Gastrocnemius medialis (tissue), 4 donors: ENCODE measurements around the gene INPP5F. TPM values are rescaled to one million over a fixed set of nuclear protein-coding genes. Genes with fewer than 3 reads are reported as not detected.

Source experiments
- ATAC-seq, 2 donors: fragments of 150-250 bp; one replicate each; pipeline ENCODE4 v1.9.1; 2016
- DNase-seq, 2 donors: peaks; one replicate each; pipeline ENCODE4 v3.0.0-alpha.2; 2019
- H3K27ac ChIP-seq, 4 donors: fragments of 200-600 bp; sonication (generic); 1 replicate in 1 of 4; 2 replicates in 3 of 4; pipeline ENCODE4 v1.5.1; 2016 to 2018; ENCODE audit warnings: mild to moderate bottlenecking in 2 of 4, moderate library complexity in 1 of 4
- H3K27me3 ChIP-seq, 3 donors: fragments of 200-600 bp; sonication (generic) in 2 of 3; 1 replicate in 1 of 3; 2 replicates in 2 of 3; pipeline versions ENCODE4 v1.5.1 to v1.6.0; 2016 to 2019; ENCODE audit warnings: mild to moderate bottlenecking in 1 of 3, moderate library complexity in 1 of 3
- H3K36me3 ChIP-seq, 2 donors: fragments of 200-600 bp; sonication (generic) in 1 of 2; one replicate each; pipeline ENCODE4 v1.5.1; 2017 to 2018
- H3K4me1 ChIP-seq, 2 donors: fragments of 200-600 bp; sonication (generic) in 1 of 2; one replicate each; pipeline ENCODE4 v1.5.1; 2016 to 2017; ENCODE audit warnings: mild to moderate bottlenecking in 2 of 2
- H3K4me3 ChIP-seq, 4 donors: fragments of 200-600 bp; sonication (generic) in 3 of 4; 1 replicate in 1 of 4; 2 replicates in 3 of 4; pipeline ENCODE4 v1.5.1; 2016 to 2019; ENCODE audit warnings: mild to moderate bottlenecking in 2 of 4
- H3K9me3 ChIP-seq, 3 donors: fragments of 200-600 bp; sonication (generic) in 2 of 3; 1 replicate in 1 of 3; 2 replicates in 2 of 3; pipeline ENCODE4 v1.5.1; 2016 to 2019
- CTCF ChIP-seq, 5 experiments: fragments of 450-650 bp in 3 of 5; fragments of 200-600 bp in 2 of 5; sonication (generic) in 2 of 5; IDR thresholded peaks in 4 of 5; conservative IDR thresholded peaks in 1 of 5; 1 replicate in 4 of 5; 2 replicates in 1 of 5; pipeline ENCODE4 v1.5.1; 2016 to 2019; ENCODE audit warnings: antibody characterized with exemption in 5 of 5, mild to moderate bottlenecking in 3 of 5, moderate library complexity in 3 of 5
- POLR2A ChIP-seq, 2 donors: fragments of 450-650 bp; IDR thresholded peaks; one replicate each; pipeline ENCODE4 v1.6.1; 2017; ENCODE audit warnings: antibody characterized with exemption in 2 of 2, mild to moderate bottlenecking in 2 of 2, moderate library complexity in 2 of 2
- in situ Hi-C, 4 donors: fragments of 200-750 bp; cut with MboI; loops; one replicate each; pipeline versions ENCODE4 v1.15.0 to v1.8.0; 2017; ENCODE audit warnings: low sequenced_read_pairs in 4 of 4
- intact Hi-C: fragments of 100-400 bp; cut with DNase I; formaldehyde crosslinking; loops from one replicate; pipeline ENCODE4 v1.15.1; 2023; ENCODE audit warnings: low total_unique reads
- total RNA-seq, 4 donors: library from RNA; depleted of rRNA; stranded (reverse); fragments of >200 nt; gene quantifications; one replicate each; pipeline versions ENCODE4 v1.1.0 to v1.2.3, GENCODE V29; 2016

The INPP5F gene
- total RNA-seq, 4 donors from 2014 or later: 8.7 to 11.6 (median 10.5) TPM

DNA sequence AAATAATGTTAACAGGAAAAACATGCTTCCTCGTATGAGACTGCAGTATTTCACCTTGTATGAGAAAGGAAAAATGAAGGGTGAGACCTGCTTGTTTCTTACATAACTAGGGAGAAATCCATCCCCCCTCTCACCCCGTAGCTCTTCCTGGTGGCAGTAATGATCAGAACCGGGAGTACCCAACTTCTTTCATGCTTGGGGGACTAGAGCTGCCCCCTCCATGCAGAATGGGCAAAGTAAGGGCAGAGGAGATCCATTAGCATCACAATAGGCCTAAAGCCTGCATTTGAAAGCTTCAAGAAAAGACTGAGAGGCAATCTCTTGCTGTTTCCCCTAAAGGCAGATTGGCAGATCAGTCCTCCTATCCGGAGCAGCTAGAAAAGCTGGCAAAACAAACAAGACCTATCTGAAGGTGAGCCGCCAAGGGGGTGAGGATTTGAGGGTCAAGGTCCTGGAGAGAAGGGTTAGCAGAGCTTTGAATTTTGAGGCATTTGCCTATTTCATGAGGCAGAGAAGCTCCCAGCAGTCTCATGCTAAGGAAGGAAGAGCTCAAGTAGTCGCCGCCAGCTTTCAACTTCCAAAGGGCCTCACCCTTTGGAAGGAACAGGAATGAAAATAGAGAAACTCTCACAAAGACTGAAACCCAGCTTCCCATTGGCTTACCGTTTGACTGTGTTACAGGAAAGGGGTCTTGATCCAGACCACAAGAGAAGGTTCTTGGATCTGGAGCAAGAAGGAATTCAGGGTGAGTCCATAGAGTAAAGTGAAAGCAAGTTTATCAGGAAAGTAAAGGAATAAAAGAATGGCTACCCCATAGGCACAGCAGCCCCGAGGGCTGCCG is 38.4 kb upstream of the INPP5F start:
- Histone ChIP-seq H3K4me3 (no peak overlapping the region), H3K36me3 (no peaks in the 10 kb centered on the region), H3K27me3 (no peaks in the 10 kb centered on the region), H3K9me3 (no peaks in the 10 kb centered on the region), H3K4me1 (peaks cover 3 to 4% of the 10 kb centered on the region in 2 donors), H3K27ac (peak overlapping the region in 3 of 4 donors; percentile 37 to 44 (median 38))
- no peak for TF ChIP-seq POLR2A (IDR thresholded peaks at IDR 0.05)
- no peak for TF ChIP-seq CTCF (IDR thresholded peaks at IDR 0.05 in 4 of 5, conservative IDR thresholded peaks at IDR 0.05 in 1 of 5)
- DNase-seq (no peak), ATAC-seq (no peak)
- intact Hi-C loops: loop anchor here (5.0 kb wide), 2 partner anchors 90 to 185 kb away; partner anchors contain the start of genes MCMBP and TIAL1
- in situ Hi-C loops: loop anchor here in 3 of 4 donors (5.0 to 25.0 kb wide), 4 partner anchors 83 to 175 kb away; partner anchors contain the start of gene MCMBP (in 1 of the 3)

DNA sequence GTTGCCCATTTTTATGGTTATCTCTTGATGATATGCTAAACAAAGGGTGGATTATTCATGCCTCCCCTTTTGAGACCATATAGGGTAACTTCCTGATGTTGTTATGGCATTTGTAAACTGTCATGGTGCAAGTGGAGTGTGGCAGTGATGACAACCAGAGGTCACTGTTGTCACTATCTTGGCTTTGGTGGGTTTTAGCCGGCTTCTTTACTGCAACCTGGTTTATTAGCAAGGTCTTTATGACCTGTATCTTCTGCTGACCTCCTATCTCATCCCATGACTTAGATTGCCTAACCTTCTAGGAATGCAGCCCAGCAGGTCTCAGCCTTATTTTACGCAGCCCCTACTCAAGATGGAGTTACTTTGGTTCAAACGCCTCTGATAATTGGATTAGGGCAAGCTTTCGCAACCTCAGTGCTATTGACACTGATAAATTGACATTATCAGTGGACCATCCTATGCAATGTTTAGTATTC is 37.8 kb upstream of the INPP5F start:
- Histone ChIP-seq H3K9me3 (no peaks in the 10 kb centered on the region), H3K4me3 (no peak overlapping the region), H3K27ac (no peak overlapping the region), H3K36me3 (no peaks in the 10 kb centered on the region), H3K27me3 (no peaks in the 10 kb centered on the region), H3K4me1 (no peaks in the 10 kb centered on the region)
- ATAC-seq (no peak), DNase-seq (no peak)
- TF ChIP-seq POLR2A (IDR thresholded peaks at IDR 0.05) (no peak), CTCF (IDR thresholded peaks at IDR 0.05 in 4 of 5, conservative IDR thresholded peaks at IDR 0.05 in 1 of 5) (no peak)
- intact Hi-C loops: loop anchor here (5.0 kb wide), 2 partner anchors 91 to 184 kb away; partner anchors contain the start of genes MCMBP and TIAL1
- in situ Hi-C loops: loop anchor here in 3 of 4 donors (5.0 to 25.0 kb wide), 4 partner anchors 83 to 174 kb away; partner anchors contain the start of gene MCMBP (in 1 of the 3)

DNA sequence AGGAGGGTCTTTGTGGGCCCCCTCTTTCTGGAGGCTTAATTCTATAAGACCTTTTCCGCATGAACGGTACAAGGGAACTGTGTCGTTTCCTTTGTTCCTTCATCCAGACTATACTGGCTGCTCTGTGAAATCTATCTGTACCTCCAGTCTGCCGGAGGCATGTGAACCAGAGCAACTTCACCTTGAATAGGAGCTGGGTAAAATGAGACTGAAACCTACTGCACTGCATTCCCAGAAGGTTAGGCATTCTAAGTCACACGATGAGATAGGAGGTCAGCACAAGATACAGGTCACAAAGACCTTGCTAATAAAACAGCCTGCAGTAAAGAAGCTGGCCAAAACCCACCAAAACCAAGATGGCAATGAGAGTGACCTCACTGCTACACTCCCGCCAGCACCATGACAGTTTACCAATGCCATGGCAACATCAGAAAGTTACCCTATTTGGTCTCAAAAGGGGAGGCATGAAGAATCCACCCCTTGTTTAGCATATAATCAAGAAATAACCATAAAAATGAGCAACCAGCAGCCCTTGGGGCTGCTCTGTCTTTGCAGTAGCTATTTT is 36.8 kb upstream of the INPP5F start:
- no peak for TF ChIP-seq CTCF (IDR thresholded peaks at IDR 0.05 in 4 of 5, conservative IDR thresholded peaks at IDR 0.05 in 1 of 5)
- TF ChIP-seq POLR2A (IDR thresholded peaks at IDR 0.05): no peak
- no peaks in the 10 kb centered on the region for H3K36me3 ChIP-seq
- DNase-seq: no peak
- ATAC-seq: no peak
- intact Hi-C loops: loop anchor here (5.0 kb wide), 2 partner anchors 92 to 183 kb away; partner anchors contain the start of genes MCMBP and TIAL1
- H3K4me3 ChIP-seq: no peak overlapping the region
- H3K27me3 ChIP-seq: no peaks in the 10 kb centered on the region
- in situ Hi-C loops: loop anchor here in 3 of 4 donors (5.0 to 25.0 kb wide), 4 partner anchors 84 to 173 kb away; partner anchors contain the start of gene MCMBP (in 1 of the 3)
- H3K9me3 ChIP-seq: no peaks in the 10 kb centered on the region
- H3K27ac ChIP-seq: no peak overlapping the region
- no peaks in the 10 kb centered on the region for H3K4me1 ChIP-seq

- DNase-seq: no peak
These were observed 34.1 kb upstream of the INPP5F start for GRCh38 chr10:119691726-119692125.

More at GRCh38 chr10:119691726-119692125, 34.1 kb upstream of the INPP5F start:
- no peaks in the 10 kb centered on the region for H3K36me3 ChIP-seq
- TF ChIP-seq POLR2A (IDR thresholded peaks at IDR 0.05) (no peak), CTCF (IDR thresholded peaks at IDR 0.05 in 4 of 5, conservative IDR thresholded peaks at IDR 0.05 in 1 of 5) (no peak)
- H3K4me3 ChIP-seq: no peak overlapping the region
- no peak overlapping the region for H3K27ac ChIP-seq
- no peaks in the 10 kb centered on the region for H3K27me3 ChIP-seq
- intact Hi-C loops: no loop called here
- ATAC-seq: no peak
- in situ Hi-C loops: loop anchor here in 1 of 4 donors (25.0 kb wide), 1 partner anchor 171 kb away; the partner anchor contains the start of gene MCMBP
- no peaks in the 10 kb centered on the region for H3K9me3 ChIP-seq
- no peaks in the 10 kb centered on the region for H3K4me1 ChIP-seq
